HG03039 (cell line): ENCODE data around the gene SLC24A5.
A peak's percentile ranks its signal among the peaks of the same experiment; 100 is the strongest.

ENCODE experiments used
- ATAC-seq: cut with Tn5 transposase; IDR thresholded peaks from one replicate; pipeline ENCODE4 v1.9.1; 2021; ENCODE audit warnings: mild to moderate bottlenecking, moderate library complexity; ENCODE audit not compliant: unreplicated experiment

SLC24A5 gene

DNA sequence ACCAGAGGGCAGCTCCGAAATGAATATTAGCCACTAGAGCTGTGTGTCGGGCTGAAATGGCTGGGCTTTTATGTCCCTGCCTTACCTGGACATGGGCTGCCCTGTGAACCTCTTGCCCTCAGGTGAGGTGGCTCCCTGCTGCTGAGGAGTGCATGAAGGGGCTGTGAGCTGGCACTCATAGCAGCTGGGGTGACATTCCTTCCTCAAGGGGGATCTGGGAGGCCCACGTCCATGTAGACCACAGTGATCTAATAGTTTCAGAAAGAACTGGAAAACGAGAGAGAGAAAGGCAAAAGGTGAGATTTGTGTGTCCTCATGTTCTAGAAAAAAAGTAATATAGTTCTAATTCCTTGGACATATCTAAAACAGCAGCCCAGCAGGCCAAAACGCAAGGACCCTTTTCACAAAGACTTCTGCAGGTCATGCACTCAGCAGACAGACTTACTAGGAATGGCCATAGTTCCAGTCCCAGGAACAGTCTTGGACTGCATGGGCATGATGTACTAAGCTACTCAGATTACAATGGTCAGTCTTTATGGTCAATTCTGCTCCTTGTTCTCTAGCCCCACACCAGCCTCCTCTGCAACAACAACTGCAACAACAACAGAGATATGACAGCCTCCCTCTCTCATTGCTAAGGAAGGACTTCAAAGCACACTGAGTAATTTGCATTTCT, 10.8 kb upstream of the SLC24A5 start:
- ATAC-seq = no peak

DNA sequence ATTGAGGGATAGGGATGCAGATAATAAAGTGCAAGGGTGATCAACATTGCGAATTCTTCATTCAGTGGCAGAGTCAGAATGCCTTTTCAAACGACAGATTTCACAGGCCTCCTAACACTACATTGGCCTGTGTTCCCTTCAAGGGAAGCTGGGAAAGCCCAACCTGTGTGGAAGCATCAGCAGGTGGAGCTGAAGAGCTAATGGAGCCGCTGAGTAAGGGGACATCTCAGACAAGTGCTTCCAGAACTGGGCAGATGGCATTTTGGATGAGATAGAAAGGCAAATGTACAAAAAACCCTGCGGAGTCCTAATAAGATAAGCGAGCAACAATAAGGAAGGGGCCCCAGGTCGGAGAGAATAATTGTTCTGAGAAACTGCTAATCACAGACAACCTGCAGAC, 8.5 kb upstream of the SLC24A5 start:
- no peak for ATAC-seq

DNA sequence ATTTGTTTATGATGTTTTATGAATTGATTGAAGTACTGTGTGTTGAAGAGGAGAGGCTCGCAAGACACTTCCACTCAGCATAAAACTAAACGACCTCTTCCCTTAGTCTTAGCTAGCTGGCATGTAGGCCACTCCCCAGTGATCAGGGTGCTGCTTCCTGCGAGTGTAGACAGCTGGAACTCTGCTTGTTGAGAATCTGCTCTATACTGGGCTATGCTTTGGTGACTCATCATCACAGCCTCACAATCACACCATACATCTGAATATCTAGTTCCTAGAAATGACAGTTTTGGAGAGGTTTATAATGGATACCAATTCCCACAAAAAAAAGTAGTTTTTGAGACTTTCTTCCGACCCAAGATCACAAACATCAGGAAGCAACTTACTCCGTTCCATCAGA, 1.5 kb upstream of the SLC24A5 start:
- ATAC-seq = no peak

DNA sequence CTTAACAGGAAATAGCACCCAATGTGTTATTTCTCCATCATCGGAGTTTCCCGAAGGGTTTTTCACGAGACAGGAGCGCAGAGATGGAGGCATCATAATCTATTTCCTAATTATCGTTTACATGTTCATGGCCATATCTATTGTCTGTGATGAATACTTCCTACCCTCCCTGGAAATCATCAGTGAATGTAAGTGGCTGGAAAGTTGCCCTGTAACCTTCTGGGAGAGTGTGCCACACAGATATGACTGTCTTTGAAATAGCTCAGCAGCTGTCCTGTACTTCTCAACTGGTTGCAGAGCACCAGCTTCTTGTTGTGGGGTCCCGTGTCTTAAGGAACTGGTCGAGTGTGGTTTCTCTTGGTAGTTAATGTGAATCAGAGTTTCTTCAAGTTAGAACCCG, 1.1 kb downstream of the SLC24A5 start:
- ATAC-seq = no peak

DNA sequence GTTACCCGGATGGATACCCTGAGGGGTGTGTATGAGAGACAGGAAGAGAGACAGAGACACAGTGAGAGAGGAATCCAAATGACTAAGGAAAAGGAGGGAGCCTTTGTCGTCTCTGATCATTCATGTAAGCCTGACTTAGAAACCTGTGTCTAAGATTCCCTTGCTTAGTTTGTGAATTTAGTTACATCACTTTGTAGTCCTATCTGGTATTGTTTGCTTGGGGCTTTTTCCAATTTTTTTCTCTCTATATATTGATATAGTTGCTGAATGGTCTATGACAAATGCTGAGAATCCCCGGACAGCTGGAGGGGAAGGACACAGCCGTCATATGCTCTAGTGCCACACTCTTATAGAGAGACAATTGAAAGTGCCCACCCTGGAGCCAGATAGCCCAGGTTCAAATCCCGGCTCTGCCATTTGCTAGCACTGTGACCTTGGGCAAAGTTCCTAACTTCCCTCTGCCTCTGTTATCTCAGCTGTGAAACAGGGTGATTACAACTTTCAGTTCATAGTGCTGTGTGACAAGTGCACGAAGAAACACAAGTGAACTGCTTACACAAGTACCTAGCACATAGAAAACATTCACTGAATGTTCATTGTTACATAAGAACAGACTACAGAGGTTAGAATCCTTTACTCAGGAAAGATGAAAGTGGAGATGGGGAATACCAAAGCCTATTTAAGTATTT, 6.0 kb downstream of the SLC24A5 start:
- ATAC-seq = no peak

DNA sequence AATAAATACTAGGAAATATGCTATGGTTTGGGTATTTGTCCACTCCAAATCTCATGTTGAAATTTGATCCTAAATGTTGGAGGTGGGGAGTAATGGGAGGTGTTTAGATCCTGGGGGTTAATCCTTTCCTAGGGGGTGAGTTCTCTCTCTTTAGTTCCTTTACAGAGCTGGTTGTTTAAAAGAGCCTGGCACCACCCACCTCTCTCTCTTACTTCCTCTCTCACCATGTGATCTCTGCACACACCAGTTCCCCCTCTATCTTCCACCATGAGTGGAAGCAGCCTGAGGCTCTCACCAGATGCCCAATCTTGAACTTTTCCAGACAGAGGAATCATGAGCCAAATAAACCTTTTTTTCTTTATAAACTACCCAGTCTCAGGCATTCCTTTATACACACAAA, 10.5 kb downstream of the SLC24A5 start:
- no peak for ATAC-seq

DNA sequence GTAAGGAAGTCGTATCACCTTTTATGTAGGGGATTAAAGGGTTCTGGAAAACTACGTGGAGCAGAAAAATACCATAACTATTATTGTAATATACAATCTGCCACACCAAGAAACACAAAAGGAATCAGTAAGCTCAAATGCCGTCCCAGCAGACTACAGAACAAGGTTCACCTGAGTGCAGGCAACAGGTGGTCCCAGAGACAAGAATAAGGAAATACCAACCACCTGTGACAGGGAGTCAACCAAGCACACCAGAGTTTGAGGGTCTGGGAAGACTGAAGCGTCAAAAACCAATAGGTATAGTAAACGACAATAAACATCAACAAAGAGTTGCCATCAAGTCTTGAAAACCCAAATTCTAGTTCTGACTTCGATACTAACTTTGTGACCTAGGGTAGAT, 12.1 kb downstream of the SLC24A5 start:
- ATAC-seq = no peak

DNA sequence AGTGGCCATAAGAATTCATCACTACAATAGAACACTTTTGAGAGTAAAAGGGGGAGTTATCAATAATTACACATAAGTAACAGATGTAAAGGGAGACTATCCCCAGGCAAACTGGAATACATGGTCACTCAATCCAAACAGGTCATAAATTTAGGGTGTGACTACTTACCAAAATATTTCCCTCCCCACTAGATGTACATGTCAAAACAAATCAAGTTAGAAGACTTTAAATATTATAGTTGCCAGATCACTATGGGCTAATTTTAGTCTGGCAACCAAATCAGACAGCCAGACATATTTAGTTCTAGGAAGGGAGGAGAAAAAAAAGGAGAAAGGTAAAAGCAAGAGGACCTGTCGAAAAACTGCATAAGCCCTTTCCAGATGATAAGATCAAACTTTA, 23.1 kb downstream of the SLC24A5 start:
- ATAC-seq = no peak

DNA sequence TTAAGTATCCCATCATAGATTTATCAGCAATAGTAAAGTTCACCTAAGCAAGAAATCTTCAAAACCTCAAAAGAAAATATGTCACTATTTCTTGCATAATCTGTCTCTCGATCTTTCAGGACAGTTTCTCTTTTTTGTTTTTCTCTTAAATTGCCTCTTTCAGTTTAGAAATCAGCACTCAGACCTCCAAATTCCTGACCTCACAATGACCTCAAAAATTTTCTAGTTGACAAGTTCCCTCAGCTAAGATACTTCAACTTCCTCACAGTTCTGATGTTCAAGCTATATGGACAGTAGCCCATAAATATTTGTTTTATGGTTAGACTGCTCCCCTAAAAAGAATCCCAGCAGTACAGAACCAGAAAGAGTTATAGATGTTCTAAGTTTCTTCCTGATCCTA, 24.1 kb downstream of the SLC24A5 start:
- no peak for ATAC-seq

DNA sequence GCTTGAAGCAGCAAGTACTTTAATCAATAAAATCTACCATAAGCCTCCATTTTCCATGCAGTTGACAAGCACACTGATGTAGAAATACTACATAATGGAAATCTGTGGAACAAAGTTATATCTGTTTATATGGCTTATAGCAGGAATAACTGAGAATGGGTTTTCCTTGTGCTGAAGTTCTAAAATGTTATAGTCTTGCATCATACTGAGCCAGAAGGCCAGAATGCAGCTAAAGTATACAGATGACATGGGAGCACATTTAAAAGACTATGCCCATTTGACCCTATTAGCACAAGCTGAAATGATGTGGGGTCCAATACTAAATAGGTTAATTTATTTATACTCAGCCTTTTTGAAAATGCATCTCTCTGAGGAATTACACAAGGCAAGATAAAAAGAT, 25.1 kb downstream of the SLC24A5 start:
- no peak for ATAC-seq

DNA sequence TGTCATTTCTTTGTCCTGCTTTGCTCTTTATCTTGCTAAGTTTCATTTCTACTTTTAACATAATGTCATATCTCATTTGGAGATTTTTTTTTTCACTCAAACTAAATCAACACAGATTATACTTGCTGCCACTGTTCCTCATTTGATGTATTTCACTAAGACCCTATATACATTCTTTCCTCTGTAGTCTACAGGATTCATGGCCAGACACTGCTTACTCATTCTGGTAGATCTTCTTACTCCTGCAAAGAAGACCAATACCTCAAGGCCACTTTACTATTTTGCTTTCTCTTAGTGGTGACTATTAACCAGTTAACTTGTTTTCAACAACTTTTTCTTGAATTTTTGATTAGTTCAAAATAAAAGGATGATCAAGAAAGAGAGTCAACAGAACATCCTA, 26.6 kb downstream of the SLC24A5 start:
- ATAC-seq = no peak

DNA sequence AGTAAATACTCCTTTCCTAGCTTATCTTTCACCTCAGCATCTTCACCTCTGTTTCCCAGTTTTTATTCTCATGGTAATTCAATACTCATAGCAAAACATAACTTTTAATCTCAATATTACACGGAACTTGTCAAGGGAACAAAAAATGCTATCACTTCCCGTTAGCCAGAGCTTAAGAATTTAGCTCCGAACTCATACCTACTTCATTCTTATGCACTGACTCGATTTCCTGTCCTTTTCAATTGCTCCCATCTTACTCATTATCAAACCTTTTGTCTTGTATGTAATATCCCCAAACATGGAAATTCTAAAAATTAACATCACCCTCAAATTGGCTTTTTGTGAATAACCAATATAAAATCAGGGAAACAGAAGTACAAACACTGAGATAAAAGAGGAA, 29.1 kb downstream of the SLC24A5 start:
- no peak for ATAC-seq

DNA sequence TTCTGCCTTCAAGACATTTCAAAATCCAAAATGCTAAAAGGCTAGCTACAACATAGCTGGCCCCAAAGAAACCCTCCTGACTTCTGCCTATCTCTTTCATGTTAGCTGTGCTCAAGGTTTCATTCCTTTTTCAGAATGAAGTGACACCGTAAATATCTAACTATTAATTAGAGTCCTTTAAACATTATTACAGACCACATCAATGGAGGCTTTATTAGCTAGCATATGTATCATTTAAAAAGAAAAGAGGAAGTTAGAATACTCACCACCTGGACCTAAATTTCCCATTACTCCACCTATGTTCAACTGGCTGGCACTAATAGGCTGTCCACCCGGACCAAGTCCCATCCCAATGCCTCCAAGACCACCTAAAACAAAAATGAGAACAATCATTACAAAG, 32.7 kb downstream of the SLC24A5 start:
- no peak for ATAC-seq

DNA sequence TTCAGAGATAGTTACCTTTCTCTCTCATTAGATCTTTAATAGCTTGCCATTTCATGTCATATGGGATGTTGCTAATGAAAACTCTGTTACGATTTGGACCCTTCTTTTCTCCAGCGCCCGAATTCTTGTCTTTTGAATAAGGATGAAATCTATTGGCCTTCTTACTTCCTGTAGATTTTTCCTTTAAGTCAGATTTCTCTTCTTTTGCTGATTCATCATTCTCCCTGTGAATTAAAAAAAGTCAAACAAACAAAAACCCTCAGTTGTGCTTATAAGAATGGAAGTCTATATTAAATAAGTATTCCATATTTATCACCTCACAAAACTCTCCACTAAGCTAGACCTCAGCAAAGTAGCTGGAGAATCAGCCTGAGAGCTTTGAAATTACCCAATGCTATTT, 47.8 kb downstream of the SLC24A5 start:
- ATAC-seq = no peak

DNA sequence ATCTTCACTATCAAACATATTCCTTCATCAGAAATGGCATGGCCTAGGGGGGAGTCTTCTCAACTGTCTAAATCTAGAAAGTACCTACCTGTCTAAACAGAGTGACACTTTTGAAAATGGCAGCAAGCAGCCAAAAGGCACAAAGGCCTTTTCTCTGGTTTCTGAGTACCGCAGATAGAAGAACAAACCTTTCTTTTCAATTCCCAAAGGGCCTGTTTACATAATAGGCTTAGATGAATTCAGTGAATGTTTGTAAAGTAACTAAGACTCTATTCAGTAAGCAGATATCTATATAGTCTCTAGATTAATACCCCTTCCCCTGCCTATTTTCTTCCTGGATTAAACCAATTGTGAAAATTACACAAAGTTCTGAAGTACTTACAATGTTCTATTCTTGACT, 50.2 kb downstream of the SLC24A5 start:
- no peak for ATAC-seq

DNA sequence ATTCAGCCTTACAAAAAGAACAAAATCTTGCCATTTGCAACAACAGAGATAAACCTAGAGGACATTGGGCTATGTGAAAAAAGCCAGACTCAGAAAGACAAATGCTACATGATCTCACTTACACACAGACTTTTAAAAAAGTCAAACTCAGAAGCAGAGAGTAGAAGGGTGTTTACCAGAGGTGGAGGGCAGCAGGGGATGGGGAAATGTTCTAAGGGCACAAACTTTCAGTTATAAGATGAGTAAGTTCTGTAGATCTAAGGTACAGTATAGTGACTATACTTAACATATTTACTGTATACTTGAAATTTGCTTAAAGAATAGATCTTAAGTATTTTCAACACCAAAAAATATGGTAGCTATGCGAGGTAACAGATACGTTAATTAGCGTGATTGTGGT, 54.3 kb downstream of the SLC24A5 start:
- no peak for ATAC-seq

DNA sequence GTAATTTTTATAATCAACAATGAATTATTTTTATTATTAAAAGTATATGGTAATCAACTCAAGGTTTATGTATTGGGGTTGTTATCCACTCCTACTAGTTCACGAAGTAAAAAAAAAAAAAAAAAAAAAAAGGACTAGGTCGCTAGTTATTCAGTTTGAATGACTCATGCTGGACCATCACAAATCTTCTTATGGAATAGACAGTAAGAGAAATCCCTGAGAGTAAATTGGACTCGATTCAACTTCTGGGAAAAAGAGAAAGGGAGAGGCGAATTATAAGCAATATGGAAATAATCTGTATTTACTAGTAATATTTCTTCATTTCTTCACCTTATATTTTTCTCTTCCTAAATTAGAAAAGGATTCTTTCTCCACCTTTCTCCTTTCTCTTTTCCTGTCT, 55.3 kb downstream of the SLC24A5 start:
- ATAC-seq = no peak

DNA sequence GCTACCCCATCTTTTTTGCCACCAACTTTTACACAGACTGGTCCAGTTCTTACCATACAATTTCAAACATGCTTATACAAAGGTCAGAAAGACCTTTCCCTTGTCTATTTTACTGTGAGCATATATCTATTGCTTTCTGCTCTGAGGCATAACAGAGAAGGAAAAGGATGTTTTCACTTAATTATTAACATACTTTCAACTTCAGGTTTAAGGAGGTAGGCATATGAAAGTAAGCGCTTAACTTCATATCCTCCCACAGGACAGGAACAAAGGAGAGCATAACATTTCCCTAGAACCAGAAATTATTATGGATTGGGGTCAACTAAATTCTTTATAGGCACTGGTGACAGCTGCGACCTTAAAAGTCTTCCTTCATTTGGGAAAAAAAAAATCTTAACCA, 56.2 kb downstream of the SLC24A5 start:
- no peak for ATAC-seq

DNA sequence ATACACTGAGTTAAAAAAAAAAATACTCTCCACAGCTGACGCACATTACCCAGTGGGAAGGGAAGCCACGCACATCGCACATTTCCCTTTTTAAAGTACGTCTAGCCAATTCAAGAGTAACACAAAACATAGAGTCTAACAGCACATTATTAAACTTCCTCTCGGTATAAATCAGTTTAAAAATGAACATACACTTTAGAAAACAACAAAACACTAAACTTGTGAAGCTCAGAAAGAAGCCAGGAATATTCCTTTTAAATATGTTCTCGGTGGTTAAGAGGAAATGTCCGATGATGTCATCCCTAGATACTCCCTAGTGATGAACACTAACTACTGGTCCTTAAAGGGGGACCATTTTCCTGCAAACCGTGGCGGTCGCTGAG, 56.6 kb downstream of the SLC24A5 start:
- peak; percentile 66 for ATAC-seq

DNA sequence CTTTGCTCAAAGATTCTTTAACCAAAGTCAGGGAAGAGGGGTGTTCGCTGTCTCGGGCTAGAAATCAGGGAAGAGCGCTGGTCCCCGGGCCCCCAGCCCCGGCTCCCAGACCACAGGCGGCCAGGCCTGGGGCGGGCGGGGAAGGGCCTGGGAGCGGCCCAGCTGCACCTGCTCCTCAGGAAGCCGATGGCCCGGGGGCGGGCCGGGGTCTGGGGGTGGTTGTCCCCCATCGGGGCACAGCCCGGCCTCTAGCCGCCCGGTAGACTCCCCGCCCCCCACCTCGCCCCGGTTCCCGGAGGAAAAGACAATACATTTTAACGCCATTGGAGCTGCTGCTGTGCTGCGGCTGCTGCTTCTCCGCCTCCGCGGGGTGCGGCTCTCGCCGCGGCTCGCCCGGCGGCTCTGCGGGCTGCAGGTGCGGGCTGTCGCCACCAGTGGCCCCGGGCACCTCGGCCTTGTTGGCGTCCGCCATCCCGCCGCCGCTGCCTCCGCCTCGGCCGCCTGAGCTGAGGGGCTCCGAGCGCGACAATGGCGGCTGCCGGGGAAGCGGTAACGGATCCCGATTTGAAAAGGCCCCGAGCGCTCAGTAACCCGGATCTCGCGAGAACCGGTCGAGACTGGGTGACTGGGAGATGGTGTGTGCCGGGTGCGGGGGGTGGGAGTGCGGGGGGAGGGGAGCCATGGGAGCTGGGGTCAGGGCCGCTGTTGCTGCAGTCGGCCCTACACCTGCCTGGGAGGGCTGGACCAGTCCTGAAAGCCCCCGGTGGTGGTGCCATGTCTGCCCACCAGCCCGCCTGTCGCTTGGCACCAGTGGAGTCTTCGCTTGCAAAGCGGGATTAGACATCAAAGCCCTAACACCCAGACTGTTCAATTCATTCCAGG, 57.2 kb downstream of the SLC24A5 start, which contains the start of gene MYEF2:
TSS of gene MYEF2 (minus strand) at position 530 of the 882 bp plus-strand sequence. CDS start at position 472, 58 bp downstream.
- ATAC-seq = peak; percentile 84

DNA sequence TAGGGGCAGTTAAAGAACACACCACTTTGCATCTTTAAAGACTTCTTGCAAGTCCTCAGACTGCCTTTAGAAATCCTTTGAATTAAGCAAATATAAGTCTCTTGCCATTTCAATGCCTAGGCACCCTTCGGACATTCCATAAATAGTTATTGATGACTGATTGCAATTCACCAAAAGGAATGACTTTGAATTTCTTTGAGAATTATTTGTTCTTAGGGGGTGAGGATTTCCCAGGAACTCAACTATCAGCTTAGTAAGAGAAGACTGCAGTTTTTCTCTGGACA, 57.8 kb downstream of the SLC24A5 start:
- ATAC-seq = no peak

DNA sequence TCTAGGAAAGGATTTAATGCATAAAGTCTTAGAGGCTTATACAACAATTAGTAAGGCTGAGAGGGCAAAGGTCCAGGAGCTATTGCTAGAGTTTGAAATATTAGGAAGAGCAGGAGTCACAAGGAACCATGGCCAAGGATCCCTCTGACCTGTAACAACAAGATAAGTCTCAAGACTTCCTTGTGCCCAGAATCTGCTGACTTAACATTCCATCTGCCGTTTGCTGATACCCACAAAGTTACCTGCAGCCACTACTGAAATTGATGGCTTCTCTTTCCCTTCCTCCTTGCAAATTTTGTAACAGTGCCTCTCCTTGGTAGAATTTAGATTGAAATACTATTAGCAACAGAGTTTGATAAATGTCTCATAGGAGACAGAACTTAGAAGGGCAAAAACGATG, 62.0 kb downstream of the SLC24A5 start:
- no peak for ATAC-seq
